HEK293T (cell line): Measurements from ENCODE around the gene CYS1.

Experiments
- ARNT ChIP-seq: fragments of 450-650 bp; IDR thresholded peaks from 2 replicates; pipeline ENCODE4 v1.6.1; 2017; ENCODE audit warnings: mild to moderate bottlenecking
- BHLHE40 ChIP-seq: fragments of 450-650 bp; IDR thresholded peaks from 2 replicates; pipeline ENCODE4 v1.6.1; 2016; ENCODE audit warnings: mild to moderate bottlenecking, moderate library complexity, borderline replicate concordance
- FOXA1 ChIP-seq: fragments of 450-650 bp; IDR thresholded peaks from 2 replicates; pipeline ENCODE4 v1.6.1; 2016; ENCODE audit warnings: mild to moderate bottlenecking
- FOXK2 ChIP-seq: fragments of 450-650 bp; IDR thresholded peaks from 2 replicates; pipeline ENCODE4 v1.6.1; 2016; ENCODE audit warnings: mild to moderate bottlenecking
- FOXM1 ChIP-seq: fragments of 450-650 bp; IDR thresholded peaks from 2 replicates; pipeline ENCODE4 v1.6.1; 2017; ENCODE audit warnings: mild to moderate bottlenecking, borderline replicate concordance
- HDGF ChIP-seq: fragments of 450-650 bp; IDR thresholded peaks from 2 replicates; pipeline ENCODE4 v1.6.1; 2017; ENCODE audit warnings: antibody characterized with exemption, borderline replicate concordance
- L3MBTL2 ChIP-seq: fragments of 450-650 bp; conservative IDR thresholded peaks from 2 replicates; pipeline ENCODE4 v1.6.1; 2016; ENCODE audit warnings: mild to moderate bottlenecking
- SP1 ChIP-seq: fragments of 450-650 bp; IDR thresholded peaks from 2 replicates; pipeline ENCODE4 v1.6.1; 2017
- SUZ12 ChIP-seq: fragments of 450-650 bp; IDR thresholded peaks from 2 replicates; pipeline ENCODE4 v1.6.1; 2016; ENCODE audit warnings: mild to moderate bottlenecking
- TARDBP ChIP-seq: fragments of 450-650 bp; IDR thresholded peaks from 2 replicates; pipeline ENCODE4 v1.6.1; 2016
- ZNF384 ChIP-seq: fragments of 450-650 bp; IDR thresholded peaks from 2 replicates; pipeline ENCODE4 v1.6.1; 2016

DNA sequence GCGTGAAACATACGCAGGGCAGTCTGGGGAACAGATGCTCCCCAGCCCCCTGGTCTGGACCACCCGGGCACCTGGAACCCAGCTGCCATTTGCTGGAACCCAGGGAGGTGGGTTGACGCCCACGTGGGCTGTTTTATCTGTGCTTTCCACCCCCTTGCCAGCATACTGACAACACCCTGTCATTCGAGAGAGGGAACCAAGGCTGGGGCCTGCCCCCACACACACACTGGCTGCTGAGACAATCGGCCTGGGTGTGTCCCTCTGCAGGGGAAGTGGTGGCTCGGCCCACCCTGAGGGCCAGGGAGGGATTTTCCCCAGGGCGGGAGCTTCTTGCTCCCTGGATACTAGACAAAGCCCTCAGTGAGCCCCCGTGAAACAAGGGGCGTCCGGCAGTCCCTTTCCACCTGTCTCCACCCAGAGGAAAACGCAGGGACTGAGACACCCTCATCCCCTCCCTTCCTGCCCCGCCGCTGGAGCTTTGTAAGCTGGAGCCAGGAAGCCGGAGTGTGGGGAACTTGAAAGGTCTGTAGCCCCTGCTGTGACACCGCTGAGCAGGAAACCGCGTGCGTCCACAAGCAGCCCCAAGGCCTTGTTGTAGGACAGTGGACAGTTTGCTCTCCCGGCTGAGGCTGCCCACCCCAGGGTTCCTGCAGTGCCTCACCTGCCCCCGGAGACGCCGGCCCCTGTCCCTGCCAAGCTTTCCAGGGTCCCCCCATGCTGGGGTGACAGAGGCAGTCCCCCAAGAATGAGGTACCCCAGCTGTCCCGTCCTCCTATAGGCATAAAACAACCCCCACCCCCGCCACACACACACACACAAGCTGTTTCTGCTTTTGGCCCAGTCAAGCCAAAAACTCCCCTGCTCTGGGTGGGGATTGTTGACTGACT is 51.0 kb downstream of the CYS1 start:
- no peak for TF ChIP-seq SP1
- no peak for TF ChIP-seq TARDBP
- TF ChIP-seq FOXA1: no peak
- no peak for TF ChIP-seq ARNT
- no peak for TF ChIP-seq ZNF384
- no peak for TF ChIP-seq FOXM1
- TF ChIP-seq FOXK2: no peak
- no peak for TF ChIP-seq BHLHE40
- no peak for TF ChIP-seq SUZ12
- no peak for TF ChIP-seq HDGF
- no peak for TF ChIP-seq L3MBTL2
